Ovary (tissue), 9 donors: ENCODE data around the gene TMEM219. TPM values are rescaled to one million over a fixed set of nuclear protein-coding genes. Genes with fewer than 3 reads are reported as not detected.

ENCODE experiments used
- DNase-seq, 5 donors: peaks; one replicate each; pipeline ENCODE4 v3.0.0-alpha.2; 2019 to 2020
- H3K27ac ChIP-seq, 2 donors: fragments of 200-600 bp; one replicate each; pipeline versions ENCODE4 v1.5.1 to v1.8.0; 2019 to 2022
- H3K27me3 ChIP-seq: fragments of 200-600 bp; one replicate; pipeline ENCODE4 v1.8.0; 2022
- H3K36me3 ChIP-seq: fragments of 200-600 bp; sonication (generic); one replicate; pipeline ENCODE4 v1.5.1; 2019
- H3K4me1 ChIP-seq: one replicate; pipeline ENCODE4 v1.8.1; 2013; ENCODE audit warnings: mild to moderate bottlenecking, moderate library complexity; ENCODE audit not compliant: insufficient read depth
- H3K4me3 ChIP-seq: fragments of 200-600 bp; sonication (generic); one replicate; pipeline ENCODE4 v1.5.1; 2017
- H3K9me3 ChIP-seq, 2 donors: fragments of 200-600 bp in 1 of 2; sonication (generic) in 1 of 2; one replicate each; pipeline versions ENCODE4 v1.5.1 to v1.8.1; 2013 to 2019; ENCODE audit warnings: mild to moderate bottlenecking in 1 of 2, moderate library complexity in 1 of 2
- CTCF ChIP-seq, 3 donors: fragments of 450-650 bp in 2 of 3; fragments of 200-600 bp in 1 of 3; IDR thresholded peaks; one replicate each; pipeline versions ENCODE4 v1.5.1 to v1.8.0; 2016 to 2022; ENCODE audit warnings: antibody characterized with exemption in 3 of 3, mild to moderate bottlenecking in 1 of 3
- EP300 ChIP-seq: sonication (generic); formaldehyde crosslinking; IDR thresholded peaks from one replicate; pipeline ENCODE4 v1.6.1; 2017; ENCODE audit warnings: antibody characterized with exemption
- POLR2A ChIP-seq: fragments of 450-650 bp; IDR thresholded peaks from one replicate; pipeline ENCODE4 v1.6.1; 2017; ENCODE audit warnings: antibody characterized with exemption, mild to moderate bottlenecking, moderate library complexity
- WGBS, 3 donors: extraction: QIAGEN DNeasy Blood & Tissue Kit in 1 of 3; methylation state at CpG; one replicate each; pipeline versions ENCODE4 v1.1.5 to v1.1.7; 2013 to 2017; 5-methylcytosine and 5-hydroxymethylcytosine counted together
- intact Hi-C, 4 donors: fragments of 100-400 bp; cut with DNase I; formaldehyde crosslinking; loops; one replicate each; pipeline versions ENCODE4 v1.11.0 to v1.15.1; 2022 to 2023
- polyA plus RNA-seq, 2 donors: library from polyadenylated mRNA; stranded (reverse); fragments of 200-250 nt in 1 of 2; fragments of 350-450 nt in 1 of 2; fragmentation: Illumina TruSeq in 1 of 2; extraction: RNeasy Lipid Tissue Mini Kit (QIAGEN cat#74804) in 1 of 2; gene quantifications; one replicate each; pipeline ENCODE4 v1.2.3, GENCODE V29; 2013 to 2014
- total RNA-seq, 7 donors: library from RNA; depleted of rRNA in 2 of 7; stranded (reverse); fragments of >200 nt in 2 of 7; fragmentation: NEBNext Ultra II Directional in 3 of 7; extraction: Animal tissue kit (Norgen Biotek cat#: 25700) in 3 of 7; gene quantifications; one replicate each; pipeline versions ENCODE4 v1.1.0 to v1.2.4, GENCODE V29; 2016 to 2023
- donor health status: DM: no; HTN: no; CAD: no; lungs with moderate emphysema.
- donor health status: DM: no; HTN: no; CAD: no.
- donor health status: Bipolar disorder and iron deficiency.
- donor health status: DM: yes; HTN: yes; CAD: no.
- donor health status: DM: no; HTN: no; CAD: no.
- donor health status: DM: yes; HTN: yes; CAD: no.

TMEM219 gene
- total and polyA plus RNA-seq, 9 donors = 81.3 to 143 (median 87.4) TPM

GRCh38 chr16:29982560-29983419 is 20.9 kb downstream of the TMEM219 start:
- no peak for TF ChIP-seq POLR2A
- no peak for TF ChIP-seq EP300
- TF ChIP-seq CTCF (IDR thresholded peaks at IDR 0.05) = no peak
- no peak overlapping the region for H3K27ac ChIP-seq
- intact Hi-C loops = no loop called here
- no peaks in the 10 kb centered on the region for H3K27me3 ChIP-seq
- H3K4me1 ChIP-seq = no peaks in the 10 kb centered on the region
- no peaks in the 10 kb centered on the region for H3K36me3 ChIP-seq
- H3K9me3 ChIP-seq = no peaks in the 10 kb centered on the region
- peak in 1 of 5 donors; percentile 24 for DNase-seq
- no peak overlapping the region for H3K4me3 ChIP-seq
- 78 to 84% (median 84%) methylated on average over 24 of the region's 24 CpGs for WGBS, 3 donors

- no peak for DNase-seq
- 77 to 82% (median 81%) methylated on average over 11 to 12 of the region's 12 CpGs for whole genome bisulfite sequencing, 3 donors
- Histone ChIP-seq H3K4me3 (no peak overlapping the region), H3K36me3 (no peaks in the 10 kb centered on the region), H3K9me3 (no peaks in the 10 kb centered on the region), H3K27me3 (no peaks in the 10 kb centered on the region), H3K4me1 (no peaks in the 10 kb centered on the region), H3K27ac (no peak overlapping the region)
- intact Hi-C loops = no loop called here
- TF ChIP-seq POLR2A (no peak), CTCF (IDR thresholded peaks at IDR 0.05) (no peak), EP300 (no peak)
Measured at GRCh38 chr16:29983420-29984136, 21.7 kb downstream of the TMEM219 start.

GRCh38 chr16:29984137-29984763 is 22.4 kb downstream of the TMEM219 start:
- DNase-seq = no peak
- no peaks in the 10 kb centered on the region for H3K9me3 ChIP-seq
- intact Hi-C loops = no loop called here
- H3K27me3 ChIP-seq = no peaks in the 10 kb centered on the region
- WGBS, 3 donors = 73 to 84% (median 77%) methylated on average over 6 of the region's 6 CpGs
- H3K4me3 ChIP-seq = no peak overlapping the region
- H3K27ac ChIP-seq = no peak overlapping the region
- TF ChIP-seq CTCF (IDR thresholded peaks at IDR 0.05) = no peak
- no peak for TF ChIP-seq EP300
- no peaks in the 10 kb centered on the region for H3K4me1 ChIP-seq
- no peaks in the 10 kb centered on the region for H3K36me3 ChIP-seq

- Histone ChIP-seq H3K4me1 (no peaks in the 10 kb centered on the region), H3K4me3 (no peak overlapping the region), H3K27ac (no peak overlapping the region), H3K36me3 (no peaks in the 10 kb centered on the region), H3K9me3 (no peaks in the 10 kb centered on the region), H3K27me3 (no peaks in the 10 kb centered on the region)
- intact Hi-C loops = no loop called here
- 84 to 88% (median 87%) methylated on average over 5 of the region's 5 CpGs for WGBS, 3 donors
- TF ChIP-seq POLR2A = no peak
- no peak for TF ChIP-seq EP300
- TF ChIP-seq CTCF (IDR thresholded peaks at IDR 0.05) = no peak
- DNase-seq = no peak
Measured at GRCh38 chr16:29984764-29985147, 22.9 kb downstream of the TMEM219 start.
